GM18505 (cell line): Measurements from ENCODE around the gene AGBL3.

Experiments used
- ATAC-seq: cut with Tn5 transposase; IDR thresholded peaks from one replicate; pipeline ENCODE4 v1.9.1; 2021; ENCODE audit not compliant: unreplicated experiment
- POLR2A ChIP-seq: IDR thresholded peaks from 4 replicates; pipeline ENCODE4 v1.6.1; 2011; ENCODE audit warnings: borderline replicate concordance; ENCODE audit not compliant: insufficient read depth, insufficient read length; ENCODE audit errors: extremely low read depth

The AGBL3 gene

DNA sequence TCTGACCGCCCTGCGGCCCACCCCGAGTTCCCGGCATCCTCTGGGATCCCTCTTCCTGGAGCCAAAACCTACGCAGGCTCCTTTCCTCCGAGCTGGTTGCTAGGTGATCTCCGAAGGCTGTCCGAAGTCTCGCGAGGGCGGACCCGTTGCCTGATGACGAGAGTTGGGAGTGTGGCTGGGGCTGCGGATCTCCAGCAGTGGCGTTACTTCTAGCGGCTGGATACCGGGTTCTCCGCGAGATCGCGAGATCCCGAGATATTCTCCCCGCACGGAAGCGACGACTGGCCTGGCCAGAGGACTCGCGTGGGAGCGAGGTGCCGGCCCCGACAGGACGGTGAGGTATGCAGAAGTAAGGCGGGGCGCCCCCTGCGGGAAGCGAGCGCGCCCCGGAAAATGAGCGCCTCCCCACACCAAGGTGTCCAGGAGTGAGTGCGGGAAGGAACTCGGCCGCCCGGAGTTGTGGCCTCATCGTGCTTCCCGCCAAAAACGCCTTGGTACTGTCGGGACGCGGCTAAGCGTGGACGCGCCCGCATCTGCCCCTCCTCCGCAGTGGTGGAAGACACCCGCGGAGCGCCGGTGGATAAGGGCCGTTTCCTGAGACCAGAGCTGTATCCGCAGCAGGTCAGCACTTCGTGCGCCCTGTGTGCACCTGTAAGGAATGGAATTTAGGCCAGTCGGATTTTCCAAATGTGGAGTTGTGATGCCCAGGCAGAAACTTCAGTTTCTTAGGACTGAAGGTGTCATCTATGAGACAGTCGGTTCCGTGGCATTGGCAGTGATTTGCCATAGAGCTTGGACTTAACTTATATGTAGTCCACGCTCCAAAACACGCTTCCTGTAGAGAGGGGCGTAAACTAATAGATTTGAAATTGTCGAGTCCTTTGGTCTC, at the start of gene AGBL3:
TSS of gene AGBL3 (plus strand) at position 146 of the 889 bp plus-strand sequence. CDS start 1,426 bp downstream, outside the sequence.
- TF ChIP-seq POLR2A: peak; percentile 71
- ATAC-seq: peak; percentile 91

DNA sequence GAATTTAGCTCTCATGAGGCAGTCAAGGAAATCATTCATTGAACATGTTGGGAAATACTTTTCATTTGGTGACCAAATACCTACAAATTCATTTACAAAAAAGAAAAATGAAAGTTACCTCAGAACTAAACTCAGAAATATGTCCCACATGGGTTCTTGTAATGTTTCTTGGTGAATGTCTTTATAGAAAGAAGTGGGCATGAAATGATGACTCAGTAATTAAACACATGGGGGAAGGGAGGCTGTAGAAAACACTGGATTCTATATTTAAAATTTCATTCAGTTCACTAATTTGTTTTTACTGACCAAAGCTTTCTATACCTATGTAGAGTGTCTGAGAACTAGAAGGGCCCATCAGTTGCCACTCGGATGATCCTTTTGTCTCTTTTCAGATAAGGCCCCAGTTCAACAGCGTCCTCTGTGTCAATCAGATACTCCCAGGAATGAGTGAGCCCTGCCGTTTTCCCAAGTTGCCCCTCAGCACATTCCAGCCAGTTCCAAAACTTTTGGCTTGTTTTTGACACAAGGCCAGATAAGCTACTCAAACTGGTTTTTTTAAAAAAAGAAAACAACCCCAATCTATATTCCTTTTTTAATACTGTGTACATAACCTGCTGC, 49.3 kb upstream of the AGBL3 start:
- ATAC-seq: no peak
- TF ChIP-seq POLR2A: no peak

DNA sequence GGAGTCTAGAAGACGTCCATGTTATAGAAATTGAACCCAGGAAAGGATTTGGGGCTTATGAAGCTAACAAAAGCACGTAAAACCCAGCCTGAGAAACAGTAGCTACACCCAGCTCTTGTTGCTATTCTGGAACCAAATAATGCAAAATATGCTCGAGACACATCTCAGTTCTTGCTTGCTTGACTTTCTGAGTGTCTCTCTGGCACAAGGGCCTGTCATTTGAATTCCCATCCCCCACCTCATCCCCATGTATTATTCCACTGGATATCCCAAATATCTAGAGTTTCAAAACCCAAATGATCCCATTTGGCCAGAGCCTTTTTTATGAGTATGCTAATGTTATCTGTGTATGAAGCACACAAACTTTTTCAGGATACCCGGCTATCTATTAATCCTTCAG, 48.2 kb upstream of the AGBL3 start:
- ATAC-seq: no peak
- TF ChIP-seq POLR2A: no peak

DNA sequence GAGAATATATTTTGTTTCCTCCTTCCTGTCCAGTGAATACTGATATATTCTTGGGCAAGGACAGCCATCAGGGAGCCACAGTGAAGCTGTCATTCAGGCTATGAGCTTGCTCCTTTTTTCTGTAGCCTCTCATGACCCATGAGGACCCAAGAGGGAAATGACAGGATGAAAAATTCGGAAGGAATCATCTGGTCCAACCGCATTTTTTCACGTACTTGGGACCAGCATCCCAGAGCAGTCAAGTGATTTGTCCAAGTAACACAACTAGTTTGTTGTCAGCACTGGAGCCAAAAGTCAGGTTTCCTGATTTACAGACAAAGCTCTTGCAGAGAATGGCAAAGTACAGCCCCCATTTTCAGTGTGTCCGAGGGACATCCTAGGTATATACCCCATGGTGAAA, 47.2 kb upstream of the AGBL3 start:
- TF ChIP-seq POLR2A: no peak
- ATAC-seq: no peak

- no peak for TF ChIP-seq POLR2A
- no peak for ATAC-seq
Measured at GRCh38 chr7:134940729-134941128, 45.6 kb upstream of the AGBL3 start.

DNA sequence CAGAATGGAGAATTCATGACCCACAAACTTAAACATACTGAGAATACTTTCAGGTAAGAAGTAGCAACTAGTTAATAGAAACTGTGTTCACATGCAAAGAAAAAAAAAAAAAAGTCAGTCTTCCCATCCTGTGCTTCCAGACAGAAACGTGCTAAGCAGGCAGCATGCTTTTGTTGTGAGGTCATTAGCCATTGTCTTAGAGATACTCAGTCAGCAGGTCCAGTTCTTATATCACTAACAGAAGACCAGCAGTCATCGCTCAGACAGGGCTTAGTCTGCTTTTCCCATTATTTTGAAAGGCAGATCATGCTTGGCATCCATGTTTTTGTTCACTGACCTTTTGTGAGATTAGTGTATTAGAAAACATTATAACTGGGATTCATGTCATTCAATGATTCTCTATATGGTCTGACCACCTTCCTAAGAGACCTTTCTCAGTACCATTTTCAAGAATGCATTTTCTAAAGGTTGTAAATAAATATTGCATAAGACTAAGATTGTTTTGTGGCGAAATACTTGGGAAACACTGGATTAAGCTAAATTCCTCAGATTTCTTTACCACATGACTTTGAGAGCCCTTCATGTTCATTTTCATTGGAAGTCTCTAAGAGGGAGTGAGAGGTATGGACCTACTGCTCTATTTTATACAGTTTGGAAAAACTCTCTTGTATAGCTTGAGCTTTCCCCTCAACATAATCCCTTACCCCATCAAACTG, 45.0 kb upstream of the AGBL3 start:
- no peak for TF ChIP-seq POLR2A
- no peak for ATAC-seq

GRCh38 chr7:134941952-134942351, 44.4 kb upstream of the AGBL3 start:
- TF ChIP-seq POLR2A: no peak
- no peak for ATAC-seq

DNA sequence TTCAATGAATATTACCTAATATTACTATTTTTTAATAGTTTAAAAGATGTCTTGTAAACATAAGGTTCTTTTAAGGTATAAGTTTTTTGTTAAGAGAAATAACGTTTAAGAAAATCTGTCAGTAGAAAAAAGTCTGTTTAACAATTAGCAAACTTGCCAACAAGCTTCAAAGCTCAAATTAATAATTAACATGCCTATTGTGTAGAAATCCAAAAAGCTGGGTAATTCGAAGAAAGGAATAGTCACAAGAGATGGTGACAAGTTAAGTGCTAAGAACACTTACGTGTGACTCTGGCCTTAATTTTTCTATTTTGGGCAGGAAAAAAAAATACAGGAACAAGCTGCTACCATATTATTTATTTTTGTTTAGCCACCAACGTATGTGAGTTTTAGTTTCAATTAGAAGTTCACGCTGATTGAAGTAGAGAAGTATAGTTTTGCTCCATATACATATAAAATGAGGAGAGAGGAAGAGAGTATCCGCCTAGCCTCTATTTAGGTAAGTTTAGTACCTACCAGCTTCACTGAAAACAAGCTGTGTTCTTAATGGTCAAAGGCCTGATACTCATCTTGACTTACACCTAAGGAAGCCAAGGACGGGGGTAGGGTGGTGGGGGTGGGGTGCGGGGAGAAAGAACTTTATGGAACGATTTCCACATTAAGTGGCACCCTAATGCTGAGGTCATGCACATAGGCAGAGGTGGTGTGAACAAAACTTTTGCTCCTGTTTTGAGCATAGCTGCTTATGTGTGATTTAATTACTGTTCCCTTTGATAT, 43.4 kb upstream of the AGBL3 start:
- ATAC-seq: no peak
- TF ChIP-seq POLR2A: no peak

DNA sequence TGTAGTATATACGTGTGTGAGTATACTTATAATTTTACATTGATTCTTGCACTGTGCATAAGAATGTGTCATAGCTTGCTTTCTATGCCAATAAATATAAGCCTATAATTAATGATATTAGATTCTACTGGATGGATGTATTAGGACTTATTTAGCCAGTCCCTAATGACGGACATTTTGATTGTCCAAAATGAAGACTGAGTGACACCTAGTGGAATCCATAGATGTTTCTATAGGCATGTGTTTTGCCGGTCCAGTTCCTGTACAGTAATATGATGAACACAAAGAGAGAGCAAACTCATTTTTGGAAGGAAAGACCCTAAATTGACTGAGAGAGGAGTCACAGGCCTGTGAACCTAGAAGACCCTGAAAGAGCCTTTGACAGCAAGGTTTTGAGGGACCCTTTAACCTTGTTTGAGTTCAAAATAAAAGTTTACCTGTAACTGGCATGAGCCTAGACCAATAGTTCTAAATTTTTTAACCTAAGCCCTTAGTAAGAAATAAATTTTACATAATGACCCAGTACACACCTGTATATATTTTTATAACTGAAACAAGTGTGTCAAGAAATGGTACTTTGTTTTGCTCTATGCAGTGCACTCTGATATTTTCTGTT, 42.4 kb upstream of the AGBL3 start:
- ATAC-seq: no peak
- TF ChIP-seq POLR2A: no peak

GRCh38 chr7:134945691-134946090, 40.6 kb upstream of the AGBL3 start:
- no peak for TF ChIP-seq POLR2A
- no peak for ATAC-seq

- no peak for TF ChIP-seq POLR2A
- no peak for ATAC-seq
Measured at GRCh38 chr7:134946260-134946659, 40.0 kb upstream of the AGBL3 start.

DNA sequence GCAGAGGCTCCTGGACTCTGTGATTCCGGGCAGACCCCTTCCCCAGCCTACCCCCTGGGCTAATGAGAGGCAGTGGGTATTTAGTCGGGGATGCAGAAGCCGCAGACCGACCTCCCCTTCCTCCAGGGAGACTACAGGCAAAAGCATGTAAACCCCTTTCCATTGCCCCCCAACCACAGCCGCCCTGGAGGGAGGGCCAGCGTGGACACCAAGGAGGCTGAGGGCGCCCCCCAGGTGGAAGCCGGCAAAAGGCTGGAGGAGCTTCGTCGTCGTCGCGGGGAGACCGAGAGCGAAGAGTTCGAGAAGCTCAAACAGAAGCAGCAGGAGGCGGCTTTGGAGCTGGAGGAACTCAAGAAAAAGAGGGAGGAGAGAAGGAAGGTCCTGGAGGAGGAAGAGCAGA, 39.0 kb upstream of the AGBL3 start:
- no peak for TF ChIP-seq POLR2A
- ATAC-seq: no peak

- no peak for ATAC-seq
- TF ChIP-seq POLR2A: no peak
Measured at GRCh38 chr7:134947831-134948230, 38.5 kb upstream of the AGBL3 start.

- no peak for ATAC-seq
- TF ChIP-seq POLR2A: no peak
Measured at GRCh38 chr7:134948246-134948645, 38.1 kb upstream of the AGBL3 start.
